ENCODE measurements around the gene SLC10A3. TPM values are rescaled to one million over a fixed set of nuclear protein-coding genes. Genes with fewer than 3 reads are reported as not detected.

The SLC10A3 gene
- total RNA-seq, 1 experiment from 2014 or later = 42.1 TPM

- H3K9me3 ChIP-seq (ENCODE audit: low read length) = no peaks in the 10 kb centered on the region
- no peak overlapping the region for H3K9ac ChIP-seq (ENCODE audit: low read length)
- H2AFZ ChIP-seq (ENCODE audit: low read length) = no peak overlapping the region
- peak overlapping the region; percentile 54; the same call in 1 of the 2 replicates for H3K4me2 ChIP-seq (ENCODE audit: low read length)
- TSS peak; percentile 47 for BruUV-seq (replicated peaks)
- intact Hi-C loops (cut with micrococcal nuclease) = no loop called here
- ATAC-seq (no peak), DNase-seq (no peak)
- no peaks in the 10 kb centered on the region for H3F3A ChIP-seq (ENCODE audit: low read length, unreplicated experiment)
- POLR2A ChIA-PET (ENCODE audit: unreplicated experiment) = no interaction called here
- no peaks in the 10 kb centered on the region for H3K27me3 ChIP-seq (ENCODE audit: low read length)
- no peak for TF ChIP-seq CTCF (conservative IDR thresholded peaks at IDR 0.05; ENCODE audit: low read depth, low read length)
- TF ChIP-seq EZH2 (IDR thresholded peaks at IDR 0.05; ENCODE audit: low read length, unreplicated experiment) = no peak
- no peak for TF ChIP-seq EZH2phosphoT487 (IDR thresholded peaks at IDR 0.05; ENCODE audit: borderline replicate concordance, low read length)
- CTCF ChIA-PET = no interaction called here
- no peaks in the 10 kb centered on the region for H3K79me2 ChIP-seq (ENCODE audit: low read length)
- H3K36me3 ChIP-seq (ENCODE audit: low read depth, low read length) = 0 out of 2 replicates have a peak, but pooled peaks cover 3% of the 10 kb centered on the region
- H3K9me2 ChIP-seq (replicated peaks; ENCODE audit: low read length) = no peaks in the 10 kb centered on the region
- H4K20me1 ChIP-seq (ENCODE audit: low read length) = no peaks in the 10 kb centered on the region
- H3K27ac ChIP-seq (ENCODE audit: low read length) = 0 out of 2 replicates have a peak overlapping the region, but pooled peaks have one; percentile 69
- peaks cover 18% of the 10 kb centered on the region for H3K4me1 ChIP-seq (ENCODE audit: insufficient read depth, low read length)
- no peak overlapping the region for H3K4me3 ChIP-seq (ENCODE audit: low read length)
Measured at GRCh38 chrX:154506483-154507332, 16.3 kb upstream of the SLC10A3 start.

DNA sequence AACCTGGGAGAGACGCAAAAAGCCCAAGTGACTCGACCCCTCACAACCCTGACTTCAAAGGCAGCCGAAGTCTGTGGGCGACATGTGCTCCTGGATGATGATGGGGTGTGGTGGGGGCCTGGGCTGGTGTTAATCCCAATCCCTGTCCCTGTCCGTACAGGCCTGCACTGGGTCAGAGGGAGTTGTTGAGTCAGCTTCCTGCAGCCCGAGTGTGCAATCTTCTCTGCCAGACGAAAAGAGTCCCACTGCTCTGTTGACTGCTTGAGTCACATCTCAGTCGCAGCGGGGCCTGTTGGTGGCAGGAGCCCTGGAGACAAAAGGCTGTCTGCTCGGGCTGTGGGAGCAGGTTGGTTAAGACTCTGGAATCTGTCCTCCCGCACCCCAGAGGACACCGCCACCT, 15.3 kb upstream of the SLC10A3 start:
- DNase-seq (peak; percentile 76), ATAC-seq (peak; percentile 97)
- no peaks in the 10 kb centered on the region for H3K27me3 ChIP-seq (ENCODE audit: low read length)
- no peaks in the 10 kb centered on the region for H3K9me3 ChIP-seq (ENCODE audit: low read length)
- H3K9me2 ChIP-seq (replicated peaks; ENCODE audit: low read length) = no peaks in the 10 kb centered on the region
- no peaks in the 10 kb centered on the region for H3K79me2 ChIP-seq (ENCODE audit: low read length)
- H4K20me1 ChIP-seq (ENCODE audit: low read length) = no peaks in the 10 kb centered on the region
- ChIA-PET CTCF (interaction anchor here (0.6 kb wide), 1 partner anchor 34 kb away, joined by 9 read pairs; no protein-coding TSS in a partner anchor), POLR2A (ENCODE audit: unreplicated experiment) (no interaction called here)
- no peak overlapping the region for H3K4me3 ChIP-seq (ENCODE audit: low read length)
- H3K27ac ChIP-seq (ENCODE audit: low read length) = peak overlapping the region; percentile 69
- H3K4me2 ChIP-seq (ENCODE audit: low read length) = peak overlapping the region; percentile 54; the same call in 1 of the 2 replicates
- H3K9ac ChIP-seq (ENCODE audit: low read length) = peak overlapping the region; percentile 30; the same call in 1 of the 2 replicates
- no peak overlapping the region for H2AFZ ChIP-seq (ENCODE audit: low read length)
- intact Hi-C loops (cut with micrococcal nuclease) = no loop called here
- H3K4me1 ChIP-seq (ENCODE audit: insufficient read depth, low read length) = peaks cover 18% of the 10 kb centered on the region
- TF ChIP-seq EZH2 (IDR thresholded peaks at IDR 0.05; ENCODE audit: low read length, unreplicated experiment) = no peak
- TF ChIP-seq EZH2phosphoT487 (IDR thresholded peaks at IDR 0.05; ENCODE audit: borderline replicate concordance, low read length) = no peak
- no peak for TF ChIP-seq CTCF (conservative IDR thresholded peaks at IDR 0.05; ENCODE audit: low read depth, low read length)
- H3F3A ChIP-seq (ENCODE audit: low read length, unreplicated experiment) = no peaks in the 10 kb centered on the region
- no TSS peak for BruUV-seq (replicated peaks)
- H3K36me3 ChIP-seq (ENCODE audit: low read depth, low read length) = 0 out of 2 replicates have a peak, but pooled peaks cover 3% of the 10 kb centered on the region

DNA sequence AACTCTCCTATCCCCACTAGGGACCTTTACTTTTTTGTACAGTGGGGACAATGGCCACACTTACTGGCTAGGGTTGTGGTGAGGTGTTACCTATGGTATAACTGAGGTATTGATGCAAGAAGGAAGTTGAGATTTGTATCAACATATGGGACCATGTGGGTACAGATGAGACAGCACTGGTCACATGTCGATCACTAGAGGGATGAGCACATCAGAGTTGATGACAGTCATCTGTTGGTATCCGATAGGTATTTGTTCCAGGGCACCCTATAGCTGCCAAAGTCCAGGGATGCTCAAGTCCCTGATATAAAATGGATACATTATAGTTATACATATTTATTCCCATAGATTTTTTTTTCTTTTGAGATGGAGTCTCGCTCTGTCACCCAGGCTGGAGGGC, 12.6 kb upstream of the SLC10A3 start:
- DNase-seq = no peak
- Histone ChIP-seq H3K9me2 (replicated peaks; ENCODE audit: low read length) (no peaks in the 10 kb centered on the region), H4K20me1 (ENCODE audit: low read length) (no peaks in the 10 kb centered on the region), H3K4me3 (ENCODE audit: low read length) (no peak overlapping the region), H3K27ac (ENCODE audit: low read length) (no peak overlapping the region), H3F3A (ENCODE audit: low read length, unreplicated experiment) (no peaks in the 10 kb centered on the region), H3K9me3 (ENCODE audit: low read length) (no peaks in the 10 kb centered on the region), H3K4me1 (ENCODE audit: insufficient read depth, low read length) (peaks cover 18% of the 10 kb centered on the region), H3K36me3 (ENCODE audit: low read depth, low read length) (no peaks in the 10 kb centered on the region), H3K4me2 (ENCODE audit: low read length) (no peak overlapping the region), H2AFZ (ENCODE audit: low read length) (no peak overlapping the region), H3K9ac (ENCODE audit: low read length) (no peak overlapping the region), H3K27me3 (ENCODE audit: low read length) (no peaks in the 10 kb centered on the region), H3K79me2 (ENCODE audit: low read length) (no peaks in the 10 kb centered on the region)
- ChIA-PET POLR2A (ENCODE audit: unreplicated experiment) (no interaction called here), CTCF (no interaction called here)
- TF ChIP-seq EZH2 (IDR thresholded peaks at IDR 0.05; ENCODE audit: low read length, unreplicated experiment) = no peak
- no peak for TF ChIP-seq EZH2phosphoT487 (IDR thresholded peaks at IDR 0.05; ENCODE audit: borderline replicate concordance, low read length)
- TF ChIP-seq CTCF (conservative IDR thresholded peaks at IDR 0.05; ENCODE audit: low read depth, low read length) = no peak
- ATAC-seq = no peak
- no TSS peak for BruUV-seq (replicated peaks)
- intact Hi-C loops (cut with micrococcal nuclease) = no loop called here

All from PC-3 (cell line).